22Rv1 (cell line): Measurements from ENCODE around the gene TRPV4.
A peak's percentile ranks its signal among the peaks of the same experiment; 100 is the strongest.

Experiments used
- H3K27ac ChIP-seq: fragments of 450-650 bp; 2 replicates; pipeline ENCODE4 v1.5.1; 2017
- ZFX ChIP-seq: fragments of 450-650 bp; IDR thresholded peaks from 2 replicates; pipeline ENCODE4 v1.6.1; 2017; ENCODE audit warnings: antibody characterized with exemption, borderline replicate concordance
- TF ChIP-seq, protein P1 (sequence below): fragments of 450-650 bp; IDR thresholded peaks from 2 replicates; pipeline ENCODE4 v1.5.1; 2017; ENCODE audit warnings: mild to moderate bottlenecking

Gene TRPV4

DNA sequence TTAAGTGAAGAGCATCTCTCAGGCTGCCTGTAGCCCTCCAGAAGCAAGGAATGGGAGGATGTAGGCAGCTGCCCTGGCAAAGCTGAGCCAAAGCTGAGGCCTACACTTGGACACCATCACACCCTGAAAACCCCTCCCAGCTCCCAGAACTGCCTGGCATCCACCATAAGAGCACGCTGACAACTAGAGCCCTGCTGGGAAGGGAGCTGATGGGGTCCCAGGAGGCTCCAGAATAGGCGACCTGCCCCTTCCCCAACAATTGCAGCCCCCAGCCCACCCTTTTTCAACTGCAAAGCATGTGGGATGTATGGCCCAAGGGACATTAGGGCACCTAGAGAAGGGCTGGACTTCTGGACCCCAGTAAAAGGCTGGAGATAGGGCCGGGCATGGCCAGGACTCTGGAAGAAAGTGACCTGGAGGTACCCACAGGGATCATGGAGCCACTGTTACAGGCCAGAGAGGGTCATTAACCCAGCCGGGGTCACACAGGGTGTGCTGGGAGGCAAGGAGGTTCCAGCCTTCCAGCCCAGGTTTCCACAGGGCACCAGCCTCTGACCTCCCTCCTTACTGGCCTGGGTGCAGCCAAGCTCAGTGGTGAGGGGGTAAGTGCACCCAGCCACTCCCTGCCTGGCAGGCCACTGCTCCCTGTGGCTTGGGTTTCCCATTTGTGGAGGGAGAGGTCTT, 91.8 kb downstream of the TRPV4 start:
- no peak for TF ChIP-seq ZFX
- TF ChIP-seq, protein P1, sequence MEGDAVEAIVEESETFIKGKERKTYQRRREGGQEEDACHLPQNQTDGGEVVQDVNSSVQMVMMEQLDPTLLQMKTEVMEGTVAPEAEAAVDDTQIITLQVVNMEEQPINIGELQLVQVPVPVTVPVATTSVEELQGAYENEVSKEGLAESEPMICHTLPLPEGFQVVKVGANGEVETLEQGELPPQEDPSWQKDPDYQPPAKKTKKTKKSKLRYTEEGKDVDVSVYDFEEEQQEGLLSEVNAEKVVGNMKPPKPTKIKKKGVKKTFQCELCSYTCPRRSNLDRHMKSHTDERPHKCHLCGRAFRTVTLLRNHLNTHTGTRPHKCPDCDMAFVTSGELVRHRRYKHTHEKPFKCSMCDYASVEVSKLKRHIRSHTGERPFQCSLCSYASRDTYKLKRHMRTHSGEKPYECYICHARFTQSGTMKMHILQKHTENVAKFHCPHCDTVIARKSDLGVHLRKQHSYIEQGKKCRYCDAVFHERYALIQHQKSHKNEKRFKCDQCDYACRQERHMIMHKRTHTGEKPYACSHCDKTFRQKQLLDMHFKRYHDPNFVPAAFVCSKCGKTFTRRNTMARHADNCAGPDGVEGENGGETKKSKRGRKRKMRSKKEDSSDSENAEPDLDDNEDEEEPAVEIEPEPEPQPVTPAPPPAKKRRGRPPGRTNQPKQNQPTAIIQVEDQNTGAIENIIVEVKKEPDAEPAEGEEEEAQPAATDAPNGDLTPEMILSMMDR = no peak
- H3K27ac ChIP-seq = no peak overlapping the region

DNA sequence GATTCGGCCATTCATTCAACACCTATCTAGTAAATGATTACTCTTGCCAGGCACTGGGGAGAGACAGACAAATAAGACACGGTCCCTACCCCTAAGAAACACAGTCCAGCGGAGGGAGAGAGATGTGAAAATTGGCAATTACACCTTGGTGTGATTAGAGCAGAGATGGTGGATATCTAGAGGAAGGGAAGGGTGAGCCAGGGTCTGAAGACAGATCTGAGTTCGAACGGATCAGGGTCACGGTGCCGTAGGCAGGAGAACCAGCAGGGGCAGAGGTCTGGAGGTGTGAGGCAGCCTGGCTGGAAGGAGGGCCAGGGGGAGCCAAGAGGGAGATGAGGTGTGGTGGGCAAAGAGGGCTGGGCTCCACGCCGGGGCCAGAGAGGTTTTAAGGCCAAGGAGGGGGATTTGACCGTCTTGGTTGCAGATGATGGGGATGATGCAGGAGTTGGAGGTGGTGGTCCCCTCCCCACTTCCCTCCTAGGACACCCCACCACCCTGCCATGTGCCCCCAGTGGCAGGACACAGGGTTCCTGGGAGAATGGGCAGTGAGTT, 92.4 kb downstream of the TRPV4 start:
- TF ChIP-seq ZFX = no peak
- TF ChIP-seq, protein P1 = no peak
- H3K27ac ChIP-seq = no peak overlapping the region

DNA sequence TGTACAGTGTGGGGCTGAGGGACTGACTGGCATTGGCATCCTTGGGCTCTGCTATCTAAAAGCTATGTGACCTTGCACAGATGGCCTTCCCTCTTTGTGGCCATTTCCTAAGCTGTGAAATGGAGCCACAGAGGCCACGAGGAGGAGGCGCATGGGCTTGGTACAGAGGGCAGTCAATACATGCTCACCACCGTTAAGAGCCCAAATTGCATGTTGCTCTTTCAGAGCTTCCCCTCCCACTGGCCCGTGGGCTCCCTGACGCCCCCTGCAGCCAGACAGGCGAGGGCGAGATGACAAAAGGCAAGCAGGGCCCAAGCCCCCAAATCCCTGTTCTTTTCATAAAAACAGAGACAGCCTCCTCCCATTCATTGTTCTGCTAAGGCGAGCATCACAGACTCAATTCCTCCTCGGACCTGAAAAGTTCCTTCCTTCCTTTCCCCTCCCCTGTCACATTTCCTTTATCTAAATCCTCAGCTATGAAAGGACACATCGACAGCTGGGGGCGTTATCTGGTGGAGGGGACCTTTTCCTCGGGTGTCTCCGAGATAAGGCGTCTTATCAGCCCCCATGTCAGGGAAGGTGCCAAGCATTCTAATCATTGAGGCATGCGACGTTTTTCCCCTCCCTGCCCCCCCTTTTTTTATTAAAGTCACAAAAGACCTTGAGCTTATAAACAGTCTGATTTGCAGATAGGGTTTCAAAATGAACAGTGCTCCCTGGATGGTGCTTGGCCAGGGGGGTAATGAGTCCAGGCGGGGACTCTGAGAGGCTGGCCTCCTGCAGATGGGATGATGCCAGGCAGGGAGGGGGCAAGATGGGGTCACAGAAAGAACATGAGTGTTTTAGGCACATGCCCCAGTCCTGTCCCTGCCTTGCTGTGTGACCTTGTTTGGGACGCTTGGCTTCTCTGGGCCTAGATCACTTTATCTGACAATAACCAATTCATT, 93.2 kb downstream of the TRPV4 start:
- TF ChIP-seq ZFX = no peak
- TF ChIP-seq, protein P1 = peak; percentile 59
- H3K27ac ChIP-seq = peak overlapping the region; percentile 78; the same call in 1 of the 2 replicates

DNA sequence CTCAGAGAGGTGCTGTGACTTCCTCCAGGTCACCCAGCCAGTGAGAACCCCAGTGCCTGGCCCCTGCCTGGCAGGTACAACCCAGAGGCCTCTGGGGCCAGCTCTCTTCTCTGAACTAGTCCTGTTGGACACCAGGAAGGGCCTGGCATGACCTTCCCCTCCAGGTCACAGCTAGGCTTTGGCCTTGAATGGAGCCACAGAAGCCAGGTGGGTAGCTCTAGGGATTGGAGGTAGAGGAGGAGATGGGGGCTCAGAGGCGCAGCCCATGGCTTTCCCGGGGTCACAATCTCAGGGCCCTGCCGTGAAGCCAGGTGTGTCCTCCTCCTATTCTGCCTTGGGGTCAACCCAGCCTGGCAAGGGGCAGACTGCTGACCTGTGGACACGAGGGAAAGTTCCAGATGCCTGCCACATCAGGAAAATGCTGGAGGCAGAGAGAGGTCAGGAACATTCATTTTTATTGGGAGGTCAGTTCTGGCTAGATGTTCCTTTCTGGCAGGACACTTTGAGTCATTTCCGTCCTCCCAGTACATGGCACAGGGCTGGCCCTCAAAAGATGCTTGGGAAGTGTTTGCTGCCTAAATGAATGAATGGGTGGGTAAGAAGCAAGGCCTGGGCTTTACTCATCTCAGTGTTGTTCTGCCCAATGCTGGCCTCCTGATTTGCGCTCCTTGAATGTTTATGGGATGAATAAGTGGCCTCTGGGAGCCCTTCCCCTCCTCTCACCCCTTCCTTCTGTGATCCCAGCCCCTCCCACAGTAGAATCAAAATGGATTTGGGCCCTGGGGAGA, 94.1 kb downstream of the TRPV4 start:
- TF ChIP-seq, protein P1 = no peak
- TF ChIP-seq ZFX = no peak
- peak overlapping the region; percentile 78 for H3K27ac ChIP-seq

DNA sequence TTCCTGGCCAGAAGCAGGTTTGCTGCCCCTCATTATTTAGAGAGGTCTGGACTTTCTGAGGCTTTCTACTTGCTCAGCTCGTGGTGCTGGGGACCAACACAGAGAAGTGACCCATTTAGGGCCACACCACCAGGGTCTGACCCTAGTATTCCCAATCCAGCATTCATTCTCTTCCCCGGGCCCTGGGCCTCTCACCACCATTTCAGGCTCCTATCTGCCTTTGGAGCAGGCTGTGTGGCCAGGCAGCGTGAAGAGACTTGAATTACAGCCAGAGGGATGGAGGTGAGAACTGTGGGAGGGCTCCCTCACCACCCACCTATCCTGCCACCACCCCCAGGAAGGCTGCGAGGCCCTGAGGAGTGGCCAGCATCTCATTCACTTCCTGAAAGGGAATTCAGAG, 95.0 kb downstream of the TRPV4 start:
- TF ChIP-seq, protein P1 = no peak
- TF ChIP-seq ZFX = no peak
- peak overlapping the region; percentile 78 for H3K27ac ChIP-seq

DNA sequence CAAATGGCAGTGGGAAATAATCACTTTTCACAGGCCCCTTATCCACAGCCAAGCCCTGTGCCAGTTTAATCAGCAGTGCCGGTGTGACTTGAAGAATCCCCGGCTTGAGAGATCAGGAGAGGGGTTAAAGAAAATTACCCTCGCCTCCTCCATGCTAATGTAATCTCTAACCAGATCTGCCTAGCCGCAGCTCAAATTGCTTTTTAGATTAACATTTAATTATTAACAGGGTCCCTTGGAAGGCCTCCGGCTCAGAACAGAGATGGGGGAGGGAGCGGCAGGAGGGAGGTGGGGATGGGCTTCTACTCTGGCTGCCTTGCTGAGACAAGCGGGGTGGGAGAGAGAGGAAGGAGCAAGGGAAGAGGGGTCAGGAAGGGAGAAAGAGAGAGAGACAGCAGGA, 95.6 kb downstream of the TRPV4 start:
- peak overlapping the region; percentile 78 for H3K27ac ChIP-seq
- TF ChIP-seq ZFX = no peak
- TF ChIP-seq, protein P1 = no peak
